Vagina (tissue), 2 donors: ENCODE results near the gene GAREM1.

Experiments
- POLR2A ChIP-seq, 2 donors: fragments of 450-650 bp; IDR thresholded peaks; one replicate each; pipeline ENCODE4 v1.6.1; 2017; ENCODE audit warnings: antibody characterized with exemption in 2 of 2, mild to moderate bottlenecking in 2 of 2, moderate library complexity in 2 of 2
- TF ChIP-seq, protein P1 (sequence below), 3 experiments: fragments of 450-650 bp in 2 of 3; fragments of 200-600 bp in 1 of 3; sonication (generic) in 1 of 3; IDR thresholded peaks; one replicate each; pipeline ENCODE4 v1.5.1; 2017 to 2019; ENCODE audit warnings: antibody characterized with exemption in 3 of 3, mild to moderate bottlenecking in 2 of 3, moderate library complexity in 2 of 3

DNA sequence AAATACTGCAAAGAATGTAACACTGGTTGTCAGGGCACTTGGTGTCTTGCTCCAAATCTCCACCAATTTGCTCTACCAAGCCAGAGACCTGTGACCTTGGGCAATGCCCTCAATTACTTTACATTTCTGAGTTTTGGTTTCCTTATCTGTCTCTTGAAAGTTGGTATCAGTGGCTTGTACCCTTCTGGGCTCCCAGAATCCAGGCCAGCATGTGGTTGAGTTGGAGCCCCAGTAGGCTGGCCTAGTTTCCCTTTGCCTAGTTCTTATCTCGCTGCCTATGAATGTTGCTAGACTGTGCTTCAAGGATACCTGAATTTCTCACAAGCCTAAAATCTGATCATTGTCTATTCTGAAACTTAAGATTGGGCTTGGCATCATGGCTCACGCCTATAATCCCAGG lies 254.3 kb downstream of the GAREM1 start:
- TF ChIP-seq, protein P1, sequence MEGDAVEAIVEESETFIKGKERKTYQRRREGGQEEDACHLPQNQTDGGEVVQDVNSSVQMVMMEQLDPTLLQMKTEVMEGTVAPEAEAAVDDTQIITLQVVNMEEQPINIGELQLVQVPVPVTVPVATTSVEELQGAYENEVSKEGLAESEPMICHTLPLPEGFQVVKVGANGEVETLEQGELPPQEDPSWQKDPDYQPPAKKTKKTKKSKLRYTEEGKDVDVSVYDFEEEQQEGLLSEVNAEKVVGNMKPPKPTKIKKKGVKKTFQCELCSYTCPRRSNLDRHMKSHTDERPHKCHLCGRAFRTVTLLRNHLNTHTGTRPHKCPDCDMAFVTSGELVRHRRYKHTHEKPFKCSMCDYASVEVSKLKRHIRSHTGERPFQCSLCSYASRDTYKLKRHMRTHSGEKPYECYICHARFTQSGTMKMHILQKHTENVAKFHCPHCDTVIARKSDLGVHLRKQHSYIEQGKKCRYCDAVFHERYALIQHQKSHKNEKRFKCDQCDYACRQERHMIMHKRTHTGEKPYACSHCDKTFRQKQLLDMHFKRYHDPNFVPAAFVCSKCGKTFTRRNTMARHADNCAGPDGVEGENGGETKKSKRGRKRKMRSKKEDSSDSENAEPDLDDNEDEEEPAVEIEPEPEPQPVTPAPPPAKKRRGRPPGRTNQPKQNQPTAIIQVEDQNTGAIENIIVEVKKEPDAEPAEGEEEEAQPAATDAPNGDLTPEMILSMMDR (IDR thresholded peaks at IDR 0.05), result no peak
- TF ChIP-seq POLR2A (IDR thresholded peaks at IDR 0.05), result no peak
